ENCODE data around the gene ZFHX3.

ZFHX3 gene

GRCh38 chr16:73067671-73068540 lies 20.0 kb upstream of the ZFHX3 start:
- DNase-seq (ENCODE audit: low read depth in 2 of 2) = no peak

GRCh38 chr16:73066927-73067670 lies 19.2 kb upstream of the ZFHX3 start:
- no peak for DNase-seq (ENCODE audit: low read depth in 2 of 2)

GRCh38 chr16:73066331-73066926 lies 18.5 kb upstream of the ZFHX3 start:
- no peak for DNase-seq (ENCODE audit: low read depth in 2 of 2)

GRCh38 chr16:73065632-73066330 lies 17.9 kb upstream of the ZFHX3 start:
- DNase-seq (ENCODE audit: low read depth in 2 of 2) = no peak

GRCh38 chr16:73064994-73065545 lies 17.1 kb upstream of the ZFHX3 start:
- no peak for DNase-seq (ENCODE audit: low read depth in 2 of 2)

GRCh38 chr16:73064212-73064993 lies 16.5 kb upstream of the ZFHX3 start:
- DNase-seq (ENCODE audit: low read depth in 2 of 2) = no peak

GRCh38 chr16:73063854-73064211 lies 15.9 kb upstream of the ZFHX3 start:
- DNase-seq (ENCODE audit: low read depth in 2 of 2) = no peak

- DNase-seq (ENCODE audit: low read depth in 2 of 2) = no peak
These were observed 15.1 kb upstream of the ZFHX3 start for GRCh38 chr16:73062743-73063733.

GRCh38 chr16:73062001-73062616 lies 14.2 kb upstream of the ZFHX3 start:
- no peak for DNase-seq (ENCODE audit: low read depth in 2 of 2)

GRCh38 chr16:73060892-73061490 lies 13.1 kb upstream of the ZFHX3 start:
- DNase-seq (ENCODE audit: low read depth in 2 of 2) = no peak

- no peak for DNase-seq (ENCODE audit: low read depth in 2 of 2)
These were observed 12.1 kb upstream of the ZFHX3 start for GRCh38 chr16:73059779-73060615.

GRCh38 chr16:73058616-73059409 lies 10.9 kb upstream of the ZFHX3 start:
- peak in 1 of 2 donors; percentile 1 for DNase-seq (ENCODE audit: low read depth in 2 of 2)

GRCh38 chr16:73058221-73058615 lies 10.3 kb upstream of the ZFHX3 start:
- peak in 1 of 2 donors; percentile 0 for DNase-seq (ENCODE audit: low read depth in 2 of 2)

GRCh38 chr16:73057291-73058210 lies 9.6 kb upstream of the ZFHX3 start:
- no peak for DNase-seq (ENCODE audit: low read depth in 2 of 2)

GRCh38 chr16:73056921-73057290 lies 9.0 kb upstream of the ZFHX3 start:
- DNase-seq (ENCODE audit: low read depth in 2 of 2) = no peak

- no peak for DNase-seq (ENCODE audit: low read depth in 2 of 2)
These were observed 8.5 kb upstream of the ZFHX3 start for GRCh38 chr16:73056448-73056847.
